HG03378 (cell line): ENCODE data around the gene ZNF273.
"Not testable (repeated sequence)": the region's sequence is repeated elsewhere in the genome, so short reads cannot be mapped to it uniquely, and the experiment has no call there.

Source experiments
- ATAC-seq: cut with Tn5 transposase; IDR thresholded peaks from one replicate; pipeline ENCODE4 v1.9.1; 2021; ENCODE audit warnings: mild to moderate bottlenecking, moderate library complexity; ENCODE audit not compliant: unreplicated experiment

Gene ZNF273

GRCh38 chr7:64944667-64945502 lies 41.8 kb downstream of the ZNF273 start:
- ATAC-seq, result not testable (repeated sequence)

GRCh38 chr7:64945503-64946175 lies 42.6 kb downstream of the ZNF273 start:
- no peak for ATAC-seq

GRCh38 chr7:64946772-64947171 lies 43.7 kb downstream of the ZNF273 start:
- ATAC-seq, result no peak

GRCh38 chr7:64947252-64948000 lies 44.4 kb downstream of the ZNF273 start:
- ATAC-seq, result no peak

- ATAC-seq, result not testable (repeated sequence)
Measured at GRCh38 chr7:64948774-64949173, 45.7 kb downstream of the ZNF273 start.

GRCh38 chr7:64950673-64951072 lies 47.6 kb downstream of the ZNF273 start:
- not testable (repeated sequence) for ATAC-seq

- peak; percentile 55 for ATAC-seq
Measured at GRCh38 chr7:64951250-64951848, 48.3 kb downstream of the ZNF273 start.

GRCh38 chr7:64959072-64959747 lies 56.1 kb downstream of the ZNF273 start:
- no peak for ATAC-seq

- no peak for ATAC-seq
Measured at GRCh38 chr7:64965594-64965993, 62.5 kb downstream of the ZNF273 start.

GRCh38 chr7:64978497-64979203 lies 75.6 kb downstream of the ZNF273 start:
- no peak for ATAC-seq
